ENCODE measurements around the gene HDAC4.

The HDAC4 gene

DNA sequence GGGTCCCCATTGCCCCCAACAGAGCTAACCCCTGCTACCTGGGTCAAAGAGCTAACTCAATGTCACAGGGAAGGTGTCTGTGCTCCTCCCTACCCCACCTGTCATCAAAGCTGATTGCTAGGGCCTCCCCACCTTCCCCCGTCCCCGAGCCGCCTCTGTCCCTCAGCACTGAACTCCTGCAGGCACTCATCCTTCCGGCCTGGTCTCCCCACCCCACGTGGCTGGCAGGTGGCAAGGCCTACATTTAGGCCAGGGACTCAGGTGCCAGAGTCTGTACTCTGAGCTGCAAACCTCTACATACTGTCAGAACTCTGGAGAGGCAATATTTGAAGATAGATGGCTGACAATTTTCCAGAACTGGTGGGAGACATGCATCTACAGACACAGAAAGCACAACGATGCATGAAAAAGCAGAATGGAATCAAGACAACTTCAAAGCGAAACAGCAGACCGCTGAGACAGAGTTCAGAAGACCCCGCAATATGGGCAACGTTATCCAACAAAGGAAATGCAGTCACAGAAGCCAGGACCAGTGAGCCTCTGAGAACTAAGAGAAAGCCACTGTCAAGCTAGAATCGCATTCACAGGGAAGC, 195.8 kb downstream of the HDAC4 start:
- no peaks in the 10 kb centered on the region for H3K9me3 ChIP-seq (ENCODE audit: low read length)
- H2AFZ ChIP-seq (ENCODE audit: low read length), result no peak overlapping the region
- H3K27ac ChIP-seq (ENCODE audit: low read depth, low read length, poor library complexity, severe bottlenecking), result no peak overlapping the region
- no peak overlapping the region for H3K4me3 ChIP-seq (ENCODE audit: low read depth, low read length, poor library complexity, severe bottlenecking)
- TF ChIP-seq EZH2 (IDR thresholded peaks at IDR 0.05; ENCODE audit: borderline replicate concordance, low read length), result no peak
- TF ChIP-seq, protein P1, sequence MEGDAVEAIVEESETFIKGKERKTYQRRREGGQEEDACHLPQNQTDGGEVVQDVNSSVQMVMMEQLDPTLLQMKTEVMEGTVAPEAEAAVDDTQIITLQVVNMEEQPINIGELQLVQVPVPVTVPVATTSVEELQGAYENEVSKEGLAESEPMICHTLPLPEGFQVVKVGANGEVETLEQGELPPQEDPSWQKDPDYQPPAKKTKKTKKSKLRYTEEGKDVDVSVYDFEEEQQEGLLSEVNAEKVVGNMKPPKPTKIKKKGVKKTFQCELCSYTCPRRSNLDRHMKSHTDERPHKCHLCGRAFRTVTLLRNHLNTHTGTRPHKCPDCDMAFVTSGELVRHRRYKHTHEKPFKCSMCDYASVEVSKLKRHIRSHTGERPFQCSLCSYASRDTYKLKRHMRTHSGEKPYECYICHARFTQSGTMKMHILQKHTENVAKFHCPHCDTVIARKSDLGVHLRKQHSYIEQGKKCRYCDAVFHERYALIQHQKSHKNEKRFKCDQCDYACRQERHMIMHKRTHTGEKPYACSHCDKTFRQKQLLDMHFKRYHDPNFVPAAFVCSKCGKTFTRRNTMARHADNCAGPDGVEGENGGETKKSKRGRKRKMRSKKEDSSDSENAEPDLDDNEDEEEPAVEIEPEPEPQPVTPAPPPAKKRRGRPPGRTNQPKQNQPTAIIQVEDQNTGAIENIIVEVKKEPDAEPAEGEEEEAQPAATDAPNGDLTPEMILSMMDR (IDR thresholded peaks at IDR 0.05; ENCODE audit: low read length), result no peak
- no peaks in the 10 kb centered on the region for H3F3A ChIP-seq (ENCODE audit: insufficient read depth, low read length)
- H3K4me1 ChIP-seq (ENCODE audit: insufficient read depth, low read length, severe bottlenecking), result no peaks in the 10 kb centered on the region
- no peaks in the 10 kb centered on the region for H4K20me1 ChIP-seq (ENCODE audit: insufficient read depth, low read length)
- no peaks in the 10 kb centered on the region for H3K27me3 ChIP-seq (ENCODE audit: insufficient read depth, low read length)
- H3K9ac ChIP-seq (ENCODE audit: low read length), result no peak overlapping the region
- H3K4me2 ChIP-seq (ENCODE audit: low read length), result no peak overlapping the region
- no peaks in the 10 kb centered on the region for H3K36me3 ChIP-seq (ENCODE audit: insufficient read depth, low read length)
- H3K9me2 ChIP-seq (ENCODE audit: low read depth, low read length), result no peaks in the 10 kb centered on the region
- no peaks in the 10 kb centered on the region for H3K79me2 ChIP-seq (ENCODE audit: insufficient read depth, low read length)

DNA sequence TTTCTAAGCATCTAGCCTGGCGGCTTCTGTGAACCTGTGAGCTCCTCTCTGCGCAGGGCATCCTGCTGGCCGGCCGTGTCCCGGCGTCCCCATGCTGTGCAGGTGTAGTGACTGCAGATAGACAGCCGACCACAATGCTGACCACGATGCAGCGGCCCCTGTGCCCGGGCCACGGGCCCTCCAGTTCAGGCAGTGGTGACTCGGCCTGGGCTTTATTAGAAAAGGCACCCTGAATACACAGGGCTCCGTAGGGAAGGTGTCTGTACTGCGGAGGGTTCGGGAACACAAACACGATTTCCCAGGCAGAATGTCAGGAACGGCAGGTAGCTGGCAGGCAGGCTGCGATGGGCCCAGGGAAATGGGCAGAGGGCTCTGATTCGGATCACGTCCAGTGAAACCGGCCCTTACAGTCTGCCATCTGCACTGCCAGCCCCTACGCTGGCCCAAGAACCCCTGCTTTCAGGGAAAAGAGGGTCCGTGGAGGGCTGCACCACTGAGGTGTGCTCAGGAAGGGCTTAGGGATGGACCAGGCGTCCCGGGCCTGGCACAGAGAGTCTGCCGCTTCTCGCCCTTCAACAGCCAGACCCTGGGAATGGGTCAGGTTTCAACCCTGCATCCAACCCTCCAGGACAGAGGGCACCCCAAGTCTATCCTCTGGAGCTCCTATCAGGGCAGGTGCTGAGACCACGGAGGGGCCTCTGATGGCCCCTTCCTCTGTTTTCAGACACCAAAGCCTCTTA, 196.5 kb downstream of the HDAC4 start:
- no peak overlapping the region for H3K4me2 ChIP-seq (ENCODE audit: low read length)
- H3K9me3 ChIP-seq (ENCODE audit: low read length), result no peaks in the 10 kb centered on the region
- no peak overlapping the region for H3K4me3 ChIP-seq (ENCODE audit: low read depth, low read length, poor library complexity, severe bottlenecking)
- H2AFZ ChIP-seq (ENCODE audit: low read length), result no peak overlapping the region
- no peaks in the 10 kb centered on the region for H3K4me1 ChIP-seq (ENCODE audit: insufficient read depth, low read length, severe bottlenecking)
- H3K27me3 ChIP-seq (ENCODE audit: insufficient read depth, low read length), result no peaks in the 10 kb centered on the region
- no peaks in the 10 kb centered on the region for H3K36me3 ChIP-seq (ENCODE audit: insufficient read depth, low read length)
- H3K9ac ChIP-seq (ENCODE audit: low read length), result no peak overlapping the region
- no peak overlapping the region for H3K27ac ChIP-seq (ENCODE audit: low read depth, low read length, poor library complexity, severe bottlenecking)
- H3K9me2 ChIP-seq (ENCODE audit: low read depth, low read length), result no peaks in the 10 kb centered on the region
- no peaks in the 10 kb centered on the region for H3F3A ChIP-seq (ENCODE audit: insufficient read depth, low read length)
- H3K79me2 ChIP-seq (ENCODE audit: insufficient read depth, low read length), result no peaks in the 10 kb centered on the region
- H4K20me1 ChIP-seq (ENCODE audit: insufficient read depth, low read length), result no peaks in the 10 kb centered on the region
- TF ChIP-seq EZH2 (IDR thresholded peaks at IDR 0.05; ENCODE audit: borderline replicate concordance, low read length), result no peak
- TF ChIP-seq, protein P1 (IDR thresholded peaks at IDR 0.05; ENCODE audit: low read length), result no peak

DNA sequence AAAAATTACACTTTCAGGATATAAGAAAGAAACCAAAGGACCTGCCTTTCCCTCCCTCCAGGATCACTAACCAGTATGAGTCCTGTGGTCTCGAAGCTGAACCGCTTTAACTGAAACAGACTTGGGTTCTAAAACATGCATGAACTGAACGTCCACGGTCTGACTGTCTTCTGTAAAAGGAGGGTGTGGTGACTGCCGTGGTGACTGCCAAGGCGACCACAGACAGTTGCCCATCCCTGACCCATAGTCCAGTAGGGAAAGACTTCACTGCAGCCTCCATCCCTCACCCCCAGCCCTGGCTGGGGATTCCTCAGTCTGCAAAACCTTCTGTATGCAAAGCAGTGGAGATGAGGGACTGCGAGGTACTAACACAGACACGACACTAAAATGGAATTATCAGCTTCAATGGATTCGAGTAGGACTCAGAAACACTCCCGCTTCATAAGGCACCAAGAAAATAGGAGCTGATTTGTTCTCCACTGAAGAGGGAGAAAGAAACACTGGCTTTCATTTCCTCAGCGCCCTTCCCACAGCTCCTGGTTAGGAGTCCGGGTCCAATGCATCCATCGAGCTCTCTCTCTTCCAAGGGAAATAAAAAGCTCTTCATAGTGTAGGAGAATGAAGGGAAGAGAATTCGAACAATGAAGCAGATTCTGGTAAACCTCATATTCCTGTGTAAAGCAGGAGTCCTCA, 197.2 kb downstream of the HDAC4 start:
- H3K4me1 ChIP-seq (ENCODE audit: insufficient read depth, low read length, severe bottlenecking), result no peaks in the 10 kb centered on the region

More for the DNA sequence above, 197.2 kb downstream of the HDAC4 start:
- no peak overlapping the region for H3K9ac ChIP-seq (ENCODE audit: low read length)
- no peak overlapping the region for H3K27ac ChIP-seq (ENCODE audit: low read depth, low read length, poor library complexity, severe bottlenecking)
- H4K20me1 ChIP-seq (ENCODE audit: insufficient read depth, low read length), result no peaks in the 10 kb centered on the region
- no peaks in the 10 kb centered on the region for H3K9me2 ChIP-seq (ENCODE audit: low read depth, low read length)
- H3K27me3 ChIP-seq (ENCODE audit: insufficient read depth, low read length), result no peaks in the 10 kb centered on the region
- no peaks in the 10 kb centered on the region for H3F3A ChIP-seq (ENCODE audit: insufficient read depth, low read length)
- H3K79me2 ChIP-seq (ENCODE audit: insufficient read depth, low read length), result no peaks in the 10 kb centered on the region
- H3K9me3 ChIP-seq (ENCODE audit: low read length), result no peaks in the 10 kb centered on the region
- no peak for TF ChIP-seq EZH2 (IDR thresholded peaks at IDR 0.05; ENCODE audit: borderline replicate concordance, low read length)
- TF ChIP-seq, protein P1 (IDR thresholded peaks at IDR 0.05; ENCODE audit: low read length), result no peak
- no peak overlapping the region for H2AFZ ChIP-seq (ENCODE audit: low read length)
- H3K4me3 ChIP-seq (ENCODE audit: low read depth, low read length, poor library complexity, severe bottlenecking), result no peak overlapping the region
- H3K36me3 ChIP-seq (ENCODE audit: insufficient read depth, low read length), result no peaks in the 10 kb centered on the region
- no peak overlapping the region for H3K4me2 ChIP-seq (ENCODE audit: low read length)
